Stomach (tissue), 9 donors: ENCODE data around the gene IAH1. TPM values are rescaled to one million over a fixed set of nuclear protein-coding genes. Genes with fewer than 3 reads are reported as not detected.

ENCODE experiments used
- DNase-seq, 2 donors: peaks; one replicate each; pipeline versions ENCODE4 v3.0.0 to v3.0.0-alpha.2; 2013 to 2019
- H3K27ac ChIP-seq, 5 donors: fragments of 200-600 bp in 4 of 5; sonication (generic) in 4 of 5; one replicate each; pipeline ENCODE4 v1.5.1; 2013 to 2019; ENCODE audit warnings: mild to moderate bottlenecking in 1 of 5, moderate library complexity in 1 of 5
- H3K27me3 ChIP-seq, 3 donors: fragments of 200-600 bp; sonication (generic); one replicate each; pipeline ENCODE4 v1.5.1; 2017 to 2019; ENCODE audit warnings: mixed run types in 1 of 3
- H3K36me3 ChIP-seq, 4 donors: fragments of 200-600 bp; sonication (generic); 1 replicate in 3 of 4; 2 replicates in 1 of 4; pipeline ENCODE4 v1.5.1; 2016 to 2019
- H3K4me1 ChIP-seq, 4 donors: fragments of 200-600 bp; sonication (generic); one replicate each; pipeline ENCODE4 v1.5.1; 2016 to 2019
- H3K4me3 ChIP-seq, 4 donors: fragments of 200-600 bp; sonication (generic) in 3 of 4; one replicate each; pipeline ENCODE4 v1.5.1; 2016 to 2019; ENCODE audit warnings: mild to moderate bottlenecking in 1 of 4
- H3K9me3 ChIP-seq, 4 donors: fragments of 200-600 bp; sonication (generic); one replicate each; pipeline ENCODE4 v1.5.1; 2016 to 2019
- EP300 ChIP-seq: sonication (generic); formaldehyde crosslinking; IDR thresholded peaks from one replicate; pipeline ENCODE4 v1.6.1; 2017; ENCODE audit warnings: antibody characterized with exemption
- POLR2A ChIP-seq, 4 donors: fragments of 450-650 bp; IDR thresholded peaks; one replicate each; pipeline ENCODE4 v1.6.1; 2016; ENCODE audit warnings: antibody characterized with exemption in 4 of 4, control low read depth in 2 of 4, mild to moderate bottlenecking in 1 of 4, moderate library complexity in 1 of 4
- POLR2AphosphoS5 ChIP-seq, 3 donors: sonication (generic); formaldehyde crosslinking; IDR thresholded peaks; one replicate each; pipeline ENCODE4 v1.6.1; 2016; ENCODE audit warnings: antibody characterized with exemption in 3 of 3
- WGBS, 5 donors: extraction: QIAGEN DNeasy Blood & Tissue Kit in 3 of 5; methylation state at CpG; one replicate each; pipeline versions ENCODE4 v1.1.5 to v1.1.7; 2013 to 2018; 5-methylcytosine and 5-hydroxymethylcytosine counted together
- intact Hi-C: fragments of 100-400 bp; cut with DNase I; formaldehyde crosslinking; loops from one replicate; pipeline ENCODE4 v1.15.1; 2023; ENCODE audit warnings: low total_unique reads
- polyA plus RNA-seq, 3 donors: library from polyadenylated mRNA; stranded (reverse); fragments of 200-250 nt; gene quantifications; one replicate each; pipeline ENCODE4 v1.2.3, GENCODE V29; 2013
- total RNA-seq, 5 donors: library from RNA; depleted of rRNA; stranded (reverse); fragments of >200 nt; gene quantifications; one replicate each; pipeline versions ENCODE4 v1.1.0 to v1.2.3, GENCODE V29; 2014 to 2016
- TF ChIP-seq, protein P1 (sequence below), 7 experiments: fragments of 450-650 bp in 4 of 7; fragments of 200-600 bp in 3 of 7; sonication (generic) in 3 of 7; IDR thresholded peaks; one replicate each; pipeline ENCODE4 v1.5.1; 2016 to 2019; ENCODE audit warnings: antibody characterized with exemption in 7 of 7, control low read depth in 2 of 7, mild to moderate bottlenecking in 1 of 7
- donor health status: healthy with polysubstance abuse.
- donor health status: Bipolar disorder and iron deficiency.
- donor health status: healthy.

IAH1 gene
- total and polyA plus RNA-seq, 8 donors = 29.8 to 204 (median 53.5) TPM

DNA sequence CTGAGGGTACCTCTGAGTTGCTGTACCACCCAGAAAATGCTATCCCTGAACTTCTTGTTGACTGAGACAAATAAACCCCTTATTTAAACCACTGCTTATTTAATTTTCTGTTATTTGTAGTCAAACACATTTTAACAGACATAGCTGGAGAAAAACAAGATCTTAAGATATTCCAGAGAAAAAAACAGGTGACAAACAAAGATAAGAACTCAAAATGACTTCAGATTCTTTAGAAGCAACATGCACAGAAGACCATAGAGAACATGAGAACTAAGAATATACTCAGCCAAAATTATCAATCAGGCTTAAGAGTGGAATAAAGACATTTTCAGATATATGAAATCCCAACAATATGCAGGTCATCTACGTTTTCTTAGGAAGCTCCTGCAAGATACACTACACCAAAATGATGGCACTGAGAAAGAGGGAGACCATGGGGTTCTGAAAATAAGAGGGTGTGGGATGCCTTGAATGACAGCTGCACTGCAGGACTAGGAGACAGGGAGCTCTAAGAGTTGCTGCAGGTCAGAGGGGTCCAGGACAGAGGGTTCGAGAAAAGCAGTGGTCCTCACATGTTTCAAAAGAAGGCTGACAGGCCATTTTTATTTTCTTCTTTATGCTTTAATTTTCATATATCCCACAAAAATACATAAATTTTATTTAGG, 42.9 kb downstream of the IAH1 start:
- no peaks in the 10 kb centered on the region for H3K27me3 ChIP-seq
- H3K4me3 ChIP-seq = no peak overlapping the region
- 82 to 100% (median 92%) methylated on average over 2 of the region's 2 CpGs for WGBS, 5 donors
- no peaks in the 10 kb centered on the region for H3K9me3 ChIP-seq
- peaks cover 0 to 4% (median 0%) of the 10 kb centered on the region in 4 donors for H3K4me1 ChIP-seq
- H3K36me3 ChIP-seq = peaks cover 19 to 94% (median 91%) of the 10 kb centered on the region in 4 donors
- DNase-seq = no peak
- intact Hi-C loops = no loop called here
- TF ChIP-seq EP300 = no peak
- no peak for TF ChIP-seq POLR2A (IDR thresholded peaks at IDR 0.05)
- TF ChIP-seq, protein P1, sequence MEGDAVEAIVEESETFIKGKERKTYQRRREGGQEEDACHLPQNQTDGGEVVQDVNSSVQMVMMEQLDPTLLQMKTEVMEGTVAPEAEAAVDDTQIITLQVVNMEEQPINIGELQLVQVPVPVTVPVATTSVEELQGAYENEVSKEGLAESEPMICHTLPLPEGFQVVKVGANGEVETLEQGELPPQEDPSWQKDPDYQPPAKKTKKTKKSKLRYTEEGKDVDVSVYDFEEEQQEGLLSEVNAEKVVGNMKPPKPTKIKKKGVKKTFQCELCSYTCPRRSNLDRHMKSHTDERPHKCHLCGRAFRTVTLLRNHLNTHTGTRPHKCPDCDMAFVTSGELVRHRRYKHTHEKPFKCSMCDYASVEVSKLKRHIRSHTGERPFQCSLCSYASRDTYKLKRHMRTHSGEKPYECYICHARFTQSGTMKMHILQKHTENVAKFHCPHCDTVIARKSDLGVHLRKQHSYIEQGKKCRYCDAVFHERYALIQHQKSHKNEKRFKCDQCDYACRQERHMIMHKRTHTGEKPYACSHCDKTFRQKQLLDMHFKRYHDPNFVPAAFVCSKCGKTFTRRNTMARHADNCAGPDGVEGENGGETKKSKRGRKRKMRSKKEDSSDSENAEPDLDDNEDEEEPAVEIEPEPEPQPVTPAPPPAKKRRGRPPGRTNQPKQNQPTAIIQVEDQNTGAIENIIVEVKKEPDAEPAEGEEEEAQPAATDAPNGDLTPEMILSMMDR (IDR thresholded peaks at IDR 0.05) = no peak
- TF ChIP-seq POLR2AphosphoS5 (IDR thresholded peaks at IDR 0.05) = no peak
- no peak overlapping the region for H3K27ac ChIP-seq

DNA sequence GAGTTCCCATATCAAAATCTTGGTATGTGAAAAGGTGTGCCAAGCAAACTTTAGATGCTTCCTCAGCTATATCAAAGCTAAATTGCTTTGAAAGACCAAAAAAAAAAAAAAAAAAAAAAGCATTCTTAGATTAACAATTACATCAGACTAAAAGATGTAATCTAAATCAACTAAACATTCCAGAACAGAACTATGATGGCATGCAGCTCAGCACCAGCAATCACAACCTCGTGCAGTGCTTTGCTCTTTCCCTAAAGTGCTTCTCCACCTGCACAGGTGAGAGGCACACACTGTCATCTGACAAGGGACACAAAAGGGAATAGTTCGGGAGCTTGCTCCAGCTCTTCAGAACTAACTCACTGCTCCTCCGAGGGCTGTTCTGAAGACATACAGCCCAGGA, 43.8 kb downstream of the IAH1 start:
- Histone ChIP-seq H3K36me3 (peaks cover 13 to 93% (median 83%) of the 10 kb centered on the region in 4 donors), H3K27me3 (no peaks in the 10 kb centered on the region), H3K4me1 (peaks cover 0 to 4% (median 0%) of the 10 kb centered on the region in 4 donors), H3K4me3 (no peak overlapping the region), H3K27ac (no peak overlapping the region), H3K9me3 (no peaks in the 10 kb centered on the region)
- intact Hi-C loops = no loop called here
- WGBS, 5 donors = 54 to 79% (median 62%) methylated on average over 3 of the region's 3 CpGs
- TF ChIP-seq POLR2A (IDR thresholded peaks at IDR 0.05) (no peak), EP300 (no peak), POLR2AphosphoS5 (IDR thresholded peaks at IDR 0.05) (no peak)
- TF ChIP-seq, protein P1 (IDR thresholded peaks at IDR 0.05) = no peak
- DNase-seq = no peak

DNA sequence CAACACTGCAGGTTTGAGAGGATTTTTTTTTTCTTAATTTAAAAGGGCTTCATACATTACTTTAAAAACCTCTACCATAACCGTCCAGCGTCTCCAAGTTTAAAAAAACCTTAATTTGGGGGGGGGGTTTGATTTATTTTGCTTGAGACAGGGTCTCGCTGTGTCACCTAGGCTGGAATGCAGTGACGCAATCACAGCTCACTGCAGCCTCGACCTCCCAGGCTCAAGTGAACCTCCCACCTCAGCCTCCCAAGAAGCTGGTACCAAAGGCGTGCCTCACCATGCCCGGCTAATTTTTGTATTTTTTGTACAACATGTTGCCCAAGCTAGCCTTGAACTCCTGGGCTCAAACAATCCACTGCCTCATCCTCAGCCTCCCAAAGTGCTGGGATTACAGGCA, 44.4 kb downstream of the IAH1 start:
- Histone ChIP-seq H3K4me1 (peaks cover 0 to 4% (median 0%) of the 10 kb centered on the region in 4 donors), H3K4me3 (no peak overlapping the region), H3K27me3 (no peaks in the 10 kb centered on the region), H3K27ac (no peak overlapping the region), H3K9me3 (no peaks in the 10 kb centered on the region), H3K36me3 (peaks cover 13 to 93% (median 83%) of the 10 kb centered on the region in 4 donors)
- no peak for DNase-seq
- no peak for TF ChIP-seq POLR2A (IDR thresholded peaks at IDR 0.05)
- no peak for TF ChIP-seq POLR2AphosphoS5 (IDR thresholded peaks at IDR 0.05)
- no peak for TF ChIP-seq EP300
- TF ChIP-seq, protein P1 (IDR thresholded peaks at IDR 0.05) = no peak
- intact Hi-C loops = no loop called here
- WGBS, 5 donors = 93 to 97% (median 96%) methylated on average over 7 of the region's 7 CpGs

DNA sequence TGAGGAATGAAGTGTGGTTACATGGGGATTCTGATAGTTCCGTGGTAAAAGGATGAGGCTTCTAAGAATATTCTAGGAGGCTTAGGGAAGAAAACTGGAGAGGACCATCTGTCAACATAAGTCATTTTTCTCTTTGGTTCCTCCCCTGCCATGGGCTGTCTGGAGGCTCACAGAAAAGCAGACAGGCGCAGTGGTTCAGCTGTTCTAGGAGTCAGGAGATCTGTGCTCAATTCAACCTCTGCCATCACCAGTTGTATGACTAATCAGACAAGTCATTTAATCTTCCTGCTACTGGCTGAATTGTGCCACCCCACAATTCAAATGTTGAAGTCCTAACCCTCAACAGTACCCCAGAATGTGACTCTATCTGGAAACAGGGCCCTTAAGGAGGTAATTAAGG, 44.9 kb downstream of the IAH1 start:
- Histone ChIP-seq H3K4me3 (no peak overlapping the region), H3K27me3 (no peaks in the 10 kb centered on the region), H3K9me3 (no peaks in the 10 kb centered on the region), H3K4me1 (peaks cover 0 to 4% (median 0%) of the 10 kb centered on the region in 4 donors), H3K36me3 (peaks cover 18 to 95% (median 86%) of the 10 kb centered on the region in 4 donors), H3K27ac (no peak overlapping the region)
- intact Hi-C loops = no loop called here
- no peak for DNase-seq
- WGBS, 5 donors = 97 to 100% (median 98%) methylated on average over 2 of the region's 2 CpGs
- TF ChIP-seq POLR2AphosphoS5 (IDR thresholded peaks at IDR 0.05) = no peak
- no peak for TF ChIP-seq POLR2A (IDR thresholded peaks at IDR 0.05)
- TF ChIP-seq EP300 = no peak
- TF ChIP-seq, protein P1 (IDR thresholded peaks at IDR 0.05) = no peak
